ENCODE results near the gene SEMA3G. TPM values are rescaled to one million over a fixed set of nuclear protein-coding genes. Genes with fewer than 3 reads are reported as not detected.

Gene SEMA3G
- total RNA-seq, 1 experiment from 2014 or later: 0.77 TPM

GRCh38 chr3:52479037-52479876 lies 34.4 kb upstream of the SEMA3G start:
- no peak overlapping the region for H3K9ac ChIP-seq (ENCODE audit: low read length)
- intact Hi-C loops (cut with micrococcal nuclease): no loop called here
- ATAC-seq (no peak), DNase-seq (no peak)
- BruUV-seq (replicated peaks): no TSS peak
- ChIA-PET CTCF (no interaction called here), POLR2A (ENCODE audit: unreplicated experiment) (no interaction called here)
- no peaks in the 10 kb centered on the region for H3K4me1 ChIP-seq (ENCODE audit: insufficient read depth, low read length)
- H3K27me3 ChIP-seq (ENCODE audit: low read length): no peaks in the 10 kb centered on the region
- TF ChIP-seq EZH2phosphoT487 (IDR thresholded peaks at IDR 0.05; ENCODE audit: borderline replicate concordance, low read length): no peak
- TF ChIP-seq CTCF (conservative IDR thresholded peaks at IDR 0.05; ENCODE audit: low read depth, low read length): no peak
- no peaks in the 10 kb centered on the region for H3F3A ChIP-seq (ENCODE audit: low read length, unreplicated experiment)
- no peak overlapping the region for H3K4me3 ChIP-seq (ENCODE audit: low read length)
- H4K20me1 ChIP-seq (ENCODE audit: low read length): no peaks in the 10 kb centered on the region
- no peak overlapping the region for H3K27ac ChIP-seq (ENCODE audit: low read length)
- peaks cover 70% of the 10 kb centered on the region for H3K36me3 ChIP-seq (ENCODE audit: low read depth, low read length)
- no peak overlapping the region for H2AFZ ChIP-seq (ENCODE audit: low read length)
- H3K9me3 ChIP-seq (ENCODE audit: low read length): no peaks in the 10 kb centered on the region
- H3K9me2 ChIP-seq (replicated peaks; ENCODE audit: low read length): no peaks in the 10 kb centered on the region
- no peak overlapping the region for H3K4me2 ChIP-seq (ENCODE audit: low read length)
- no peaks in the 10 kb centered on the region for H3K79me2 ChIP-seq (ENCODE audit: low read length)

- Histone ChIP-seq H3K27me3 (ENCODE audit: low read length) (no peaks in the 10 kb centered on the region), H3K9me2 (replicated peaks; ENCODE audit: low read length) (no peaks in the 10 kb centered on the region), H3K4me1 (ENCODE audit: insufficient read depth, low read length) (no peaks in the 10 kb centered on the region), H3K9me3 (ENCODE audit: low read length) (no peaks in the 10 kb centered on the region), H3K4me3 (ENCODE audit: low read length) (no peak overlapping the region), H3K36me3 (ENCODE audit: low read depth, low read length) (peaks cover 81% of the 10 kb centered on the region), H3K27ac (ENCODE audit: low read length) (no peak overlapping the region), H3K79me2 (ENCODE audit: low read length) (no peaks in the 10 kb centered on the region), H2AFZ (ENCODE audit: low read length) (no peak overlapping the region), H3K9ac (ENCODE audit: low read length) (no peak overlapping the region), H3K4me2 (ENCODE audit: low read length) (no peak overlapping the region), H4K20me1 (ENCODE audit: low read length) (no peaks in the 10 kb centered on the region), H3F3A (ENCODE audit: low read length, unreplicated experiment) (no peaks in the 10 kb centered on the region)
- no TSS peak for BruUV-seq (replicated peaks)
- CTCF ChIA-PET: no interaction called here
- no peak for DNase-seq
- ATAC-seq: no peak
- POLR2A ChIA-PET (ENCODE audit: unreplicated experiment): no interaction called here
- TF ChIP-seq EZH2 (IDR thresholded peaks at IDR 0.05; ENCODE audit: low read length, unreplicated experiment): no peak
- TF ChIP-seq EZH2phosphoT487 (IDR thresholded peaks at IDR 0.05; ENCODE audit: borderline replicate concordance, low read length): no peak
- TF ChIP-seq CTCF (conservative IDR thresholded peaks at IDR 0.05; ENCODE audit: low read depth, low read length): no peak
- intact Hi-C loops (cut with micrococcal nuclease): no loop called here
Measured at GRCh38 chr3:52477796-52478095, 32.8 kb upstream of the SEMA3G start.

GRCh38 chr3:52477076-52477795 lies 32.3 kb upstream of the SEMA3G start:
- Histone ChIP-seq H3K9me3 (ENCODE audit: low read length) (no peaks in the 10 kb centered on the region), H3K4me3 (ENCODE audit: low read length) (no peak overlapping the region), H3F3A (ENCODE audit: low read length, unreplicated experiment) (no peaks in the 10 kb centered on the region), H3K27ac (ENCODE audit: low read length) (no peak overlapping the region), H2AFZ (ENCODE audit: low read length) (no peak overlapping the region), H3K79me2 (ENCODE audit: low read length) (no peaks in the 10 kb centered on the region), H3K4me2 (ENCODE audit: low read length) (no peak overlapping the region), H3K9ac (ENCODE audit: low read length) (no peak overlapping the region), H3K27me3 (ENCODE audit: low read length) (no peaks in the 10 kb centered on the region), H3K9me2 (replicated peaks; ENCODE audit: low read length) (no peaks in the 10 kb centered on the region), H4K20me1 (ENCODE audit: low read length) (no peaks in the 10 kb centered on the region; the same call in 1 of the 2 replicates), H3K36me3 (ENCODE audit: low read depth, low read length) (peaks cover 81% of the 10 kb centered on the region), H3K4me1 (ENCODE audit: insufficient read depth, low read length) (no peaks in the 10 kb centered on the region)
- ATAC-seq (no peak), DNase-seq (no peak)
- BruUV-seq (replicated peaks): no TSS peak
- CTCF ChIA-PET: no interaction called here
- POLR2A ChIA-PET (ENCODE audit: unreplicated experiment): no interaction called here
- TF ChIP-seq CTCF (conservative IDR thresholded peaks at IDR 0.05; ENCODE audit: low read depth, low read length) (no peak), EZH2phosphoT487 (IDR thresholded peaks at IDR 0.05; ENCODE audit: borderline replicate concordance, low read length) (no peak), EZH2 (IDR thresholded peaks at IDR 0.05; ENCODE audit: low read length, unreplicated experiment) (no peak)
- intact Hi-C loops (cut with micrococcal nuclease): no loop called here
